AG09309 (cell line): Measurements from ENCODE around the gene ZP2.
"Not testable (repeated sequence)": the region's sequence is repeated elsewhere in the genome, so short reads cannot be mapped to it uniquely, and the experiment has no call there.

Experiments used
- DNase-seq: peaks from one replicate; pipeline ENCODE4 v3.0.0-alpha.2; 2010; ENCODE audit warnings: low read depth
- H3K4me3 ChIP-seq: 2 replicates; pipeline ENCODE4 v1.5.1; 2011; ENCODE audit warnings: mild to moderate bottlenecking, low read depth, low read length, moderate library complexity; ENCODE audit not compliant: control insufficient read depth
- CTCF ChIP-seq: IDR thresholded peaks from 2 replicates; pipeline ENCODE4 v1.5.1; 2011; ENCODE audit warnings: mild to moderate bottlenecking, low read depth, low read length, inconsistent platforms; ENCODE audit not compliant: insufficient read depth, control insufficient read depth; ENCODE audit errors: missing control alignments

The ZP2 gene

GRCh38 chr16:21211486-21211885 lies at the start of gene ZP2:
TSS of gene ZP2 (minus strand) at chr16:21211574. CDS start at chr16:21211547, 27 bp downstream.
- DNase-seq, result no peak
- no peak for TF ChIP-seq CTCF
- no peak within 1 kb of the TSS for H3K4me3 ChIP-seq

- TF ChIP-seq CTCF, result no peak
- H3K4me3 ChIP-seq, result no peak overlapping the region
- no peak for DNase-seq
These were observed 45.9 kb upstream of the ZP2 start for GRCh38 chr16:21257284-21257683.

DNA sequence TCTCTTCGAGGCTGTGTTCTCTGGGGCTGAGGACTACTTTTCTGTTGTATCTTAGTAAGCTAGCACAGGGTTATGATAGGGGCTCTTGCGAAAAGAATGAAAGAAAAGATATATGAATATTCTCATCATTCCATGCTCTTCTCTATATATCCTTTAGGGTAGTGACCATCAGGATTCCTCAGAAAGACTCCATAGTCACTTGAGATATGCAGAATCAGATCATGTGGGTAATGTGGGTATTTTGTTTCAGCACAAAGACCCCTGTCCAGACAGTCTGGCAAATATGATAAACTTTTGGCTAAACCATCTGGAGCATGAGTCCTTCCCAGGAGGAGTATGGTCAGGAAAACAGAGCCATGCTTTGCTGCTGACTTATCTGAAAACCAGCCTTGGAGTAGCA lies 45.3 kb upstream of the ZP2 start:
- no peak overlapping the region for H3K4me3 ChIP-seq
- TF ChIP-seq CTCF, result no peak
- no peak for DNase-seq

DNA sequence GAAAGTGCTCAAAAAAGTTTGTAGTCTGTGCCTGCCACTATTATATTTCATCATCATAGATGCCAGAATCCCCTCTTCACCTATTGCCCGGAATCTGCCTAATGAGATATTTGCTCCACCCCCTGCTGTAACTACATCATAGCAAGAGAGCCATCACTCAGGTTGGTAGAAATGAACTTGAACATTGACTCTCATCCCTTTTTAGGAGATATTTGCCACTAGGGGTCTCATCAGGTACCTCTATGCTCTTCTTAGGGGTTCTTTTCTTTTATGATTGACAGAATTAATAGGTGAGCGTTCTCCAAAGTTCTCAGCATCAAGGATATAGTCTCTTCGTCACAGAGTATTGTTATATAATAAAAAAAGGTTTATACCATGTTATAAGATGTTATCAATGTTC lies 42.1 kb upstream of the ZP2 start:
- no peak overlapping the region for H3K4me3 ChIP-seq
- DNase-seq, result no peak
- TF ChIP-seq CTCF, result no peak

- H3K4me3 ChIP-seq, result no peak overlapping the region
- DNase-seq, result no peak
- TF ChIP-seq CTCF, result no peak
These were observed 38.9 kb upstream of the ZP2 start for GRCh38 chr16:21250072-21250923.

DNA sequence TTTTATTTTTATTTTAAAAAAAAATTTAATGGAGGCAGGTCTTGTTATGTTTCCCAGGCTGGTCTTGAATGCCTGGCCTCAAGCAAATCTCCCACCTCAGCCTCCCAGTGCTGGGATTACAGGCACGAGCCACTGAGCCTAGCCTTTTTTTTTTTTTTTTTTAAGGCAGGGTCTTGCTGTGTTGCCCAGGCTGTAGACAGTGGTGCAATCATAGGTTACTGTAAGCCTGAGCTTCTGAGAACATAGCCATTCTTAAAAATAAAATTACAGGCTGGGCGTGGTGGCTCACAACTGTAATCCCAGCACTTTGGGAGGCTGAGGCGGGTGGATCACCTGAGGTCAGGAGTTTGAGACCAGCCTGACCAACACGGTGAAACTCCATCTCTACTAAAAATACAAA lies 36.8 kb upstream of the ZP2 start:
- not testable (repeated sequence) for DNase-seq, H3K4me3 ChIP-seq

GRCh38 chr16:21244518-21245215 lies 33.3 kb upstream of the ZP2 start:
- DNase-seq, result no peak
- no peak for TF ChIP-seq CTCF
- H3K4me3 ChIP-seq, result no peak overlapping the region
